WTC11 (cell line): ENCODE measurements around the gene ALDOB. TPM values are rescaled to one million over a fixed set of nuclear protein-coding genes. Genes with fewer than 3 reads are reported as not detected.

Experiments
- AR ChIP-seq: fragments of 250-450 bp; sonication (Bioruptor Pico); IDR thresholded peaks from 2 replicates; pipeline ENCODE4 v1.9.0; 2021; ENCODE audit warnings: mild to moderate bottlenecking
- ATF2 ChIP-seq: sonication (generic); formaldehyde crosslinking; IDR thresholded peaks from 2 replicates; pipeline ENCODE4 v1.8.1; 2022; ENCODE audit warnings: low read depth, missing genetic modification reagents, borderline replicate concordance
- ATF3 ChIP-seq: sonication (generic); formaldehyde crosslinking; conservative IDR thresholded peaks from 2 replicates; pipeline ENCODE4 v1.8.1; 2022; ENCODE audit warnings: mild to moderate bottlenecking, missing genetic modification reagents
- CREM ChIP-seq: sonication (generic); formaldehyde crosslinking; IDR thresholded peaks from 2 replicates; pipeline ENCODE4 v1.8.1; 2022; ENCODE audit warnings: mild to moderate bottlenecking, missing genetic modification reagents, moderate library complexity
- IRF2 ChIP-seq: sonication (generic); formaldehyde crosslinking; IDR thresholded peaks from 2 replicates; pipeline ENCODE4 v1.8.0; 2022; ENCODE audit warnings: low read depth, missing genetic modification reagents, borderline replicate concordance
- JUN ChIP-seq: sonication (generic); formaldehyde crosslinking; IDR thresholded peaks from 2 replicates; pipeline ENCODE4 v1.8.0; 2023; ENCODE audit warnings: mild to moderate bottlenecking, missing genetic modification reagents
- KAT7 ChIP-seq: sonication (generic); formaldehyde crosslinking; IDR thresholded peaks from 2 replicates; pipeline ENCODE4 v1.8.1; 2023; ENCODE audit warnings: missing genetic modification reagents, mild to moderate bottlenecking, borderline replicate concordance
- MAX ChIP-seq: sonication (generic); formaldehyde crosslinking; IDR thresholded peaks from 2 replicates; pipeline ENCODE4 v1.8.0; 2022; ENCODE audit warnings: mild to moderate bottlenecking, missing genetic modification reagents
- NFYB ChIP-seq: sonication (generic); formaldehyde crosslinking; conservative IDR thresholded peaks from 2 replicates; pipeline ENCODE4 v1.8.0; 2022; ENCODE audit warnings: low read depth, missing genetic modification reagents
- RELA ChIP-seq: sonication (generic); formaldehyde crosslinking; IDR thresholded peaks from 2 replicates; pipeline ENCODE4 v1.8.1; 2022; ENCODE audit warnings: missing genetic modification reagents, mild to moderate bottlenecking, borderline replicate concordance
- TEAD1 ChIP-seq: sonication (generic); formaldehyde crosslinking; IDR thresholded peaks from 2 replicates; pipeline ENCODE4 v1.8.0; 2022; ENCODE audit warnings: mild to moderate bottlenecking, missing genetic modification reagents
- ZNF121 ChIP-seq: sonication (generic); formaldehyde crosslinking; IDR thresholded peaks from 2 replicates; pipeline ENCODE4 v1.8.0; 2023; ENCODE audit warnings: missing genetic modification reagents
- ZNF396 ChIP-seq: fragments of 250-450 bp; sonication (Bioruptor Pico); IDR thresholded peaks from 2 replicates; pipeline ENCODE4 v1.8.0; 2021; ENCODE audit warnings: mild to moderate bottlenecking, moderate library complexity, borderline replicate concordance
- total RNA-seq: library from RNA; stranded (reverse); gene quantifications from 3 replicates; pipeline ENCODE4 v1.2.3, GENCODE V29; 2021
- TF ChIP-seq, protein P1 (sequence below): sonication (generic); formaldehyde crosslinking; IDR thresholded peaks from 2 replicates; pipeline ENCODE4 v1.8.0; 2023; ENCODE audit warnings: missing genetic modification reagents, mild to moderate bottlenecking, borderline replicate concordance
- TF ChIP-seq, protein P2 (sequence below): sonication (generic); formaldehyde crosslinking; IDR thresholded peaks from 2 replicates; pipeline ENCODE4 v1.8.1; 2022; ENCODE audit warnings: low read depth, mild to moderate bottlenecking, moderate library complexity, missing genetic modification reagents, borderline replicate concordance
- TF ChIP-seq, protein P3 (sequence below): sonication (generic); formaldehyde crosslinking; IDR thresholded peaks from 2 replicates; pipeline ENCODE4 v1.8.1; 2023; ENCODE audit warnings: mild to moderate bottlenecking, missing genetic modification reagents, borderline replicate concordance
- TF ChIP-seq, protein P4 (sequence below): sonication (generic); formaldehyde crosslinking; IDR thresholded peaks from 2 replicates; pipeline ENCODE4 v1.8.1; 2022; ENCODE audit warnings: mild to moderate bottlenecking, missing genetic modification reagents, moderate library complexity, borderline replicate concordance
- TF ChIP-seq, protein P5 (sequence below): sonication (generic); formaldehyde crosslinking; IDR thresholded peaks from 2 replicates; pipeline ENCODE4 v1.8.1; 2023; ENCODE audit warnings: mild to moderate bottlenecking, missing genetic modification reagents

ALDOB gene
- total RNA-seq, 1 experiment from 2014 or later, result 0.94 TPM

DNA sequence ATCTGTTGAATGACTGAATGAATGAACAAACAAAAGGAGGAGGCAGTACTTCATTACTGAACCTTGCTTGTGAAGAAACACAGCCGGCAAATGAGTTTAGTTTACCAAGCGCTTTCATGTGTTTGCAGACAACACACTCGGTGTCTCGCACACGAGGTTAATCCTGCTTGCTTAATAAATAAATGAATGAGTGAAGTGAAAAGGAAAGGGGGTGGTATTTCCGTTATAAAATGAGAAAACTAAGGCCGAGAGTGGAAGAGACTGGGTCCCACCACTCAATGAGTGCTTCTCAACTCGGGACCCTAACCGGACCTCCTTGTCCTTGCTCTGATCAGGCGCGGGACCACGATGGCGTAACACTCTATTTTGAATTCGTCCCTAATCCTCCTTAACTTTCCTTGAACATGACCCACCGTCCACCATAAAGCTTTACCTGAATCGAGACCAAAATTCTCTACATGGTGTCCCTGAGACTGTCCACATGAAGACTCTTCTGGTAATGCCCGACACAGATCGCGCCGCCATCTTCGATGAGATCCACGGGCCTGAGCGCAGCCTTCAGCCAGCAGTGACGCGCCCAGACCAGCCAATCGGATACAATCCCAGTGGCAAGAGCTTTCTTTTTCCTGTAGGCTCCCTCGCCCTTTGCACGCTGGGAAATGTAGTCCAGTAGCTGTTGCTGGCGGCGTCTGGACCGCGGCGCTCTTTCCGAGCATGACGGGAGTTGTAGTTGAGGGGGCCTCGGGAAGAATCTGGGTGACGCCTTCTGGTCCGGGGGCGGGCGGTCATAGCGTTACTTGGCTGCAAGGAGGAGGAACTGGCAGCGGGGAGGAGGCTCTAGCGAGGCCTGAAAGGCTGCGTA, 37.3 kb downstream of the ALDOB start, which contains the start of the genes MRPL50 and ZNF189 (continued):
- TF ChIP-seq, protein P1, sequence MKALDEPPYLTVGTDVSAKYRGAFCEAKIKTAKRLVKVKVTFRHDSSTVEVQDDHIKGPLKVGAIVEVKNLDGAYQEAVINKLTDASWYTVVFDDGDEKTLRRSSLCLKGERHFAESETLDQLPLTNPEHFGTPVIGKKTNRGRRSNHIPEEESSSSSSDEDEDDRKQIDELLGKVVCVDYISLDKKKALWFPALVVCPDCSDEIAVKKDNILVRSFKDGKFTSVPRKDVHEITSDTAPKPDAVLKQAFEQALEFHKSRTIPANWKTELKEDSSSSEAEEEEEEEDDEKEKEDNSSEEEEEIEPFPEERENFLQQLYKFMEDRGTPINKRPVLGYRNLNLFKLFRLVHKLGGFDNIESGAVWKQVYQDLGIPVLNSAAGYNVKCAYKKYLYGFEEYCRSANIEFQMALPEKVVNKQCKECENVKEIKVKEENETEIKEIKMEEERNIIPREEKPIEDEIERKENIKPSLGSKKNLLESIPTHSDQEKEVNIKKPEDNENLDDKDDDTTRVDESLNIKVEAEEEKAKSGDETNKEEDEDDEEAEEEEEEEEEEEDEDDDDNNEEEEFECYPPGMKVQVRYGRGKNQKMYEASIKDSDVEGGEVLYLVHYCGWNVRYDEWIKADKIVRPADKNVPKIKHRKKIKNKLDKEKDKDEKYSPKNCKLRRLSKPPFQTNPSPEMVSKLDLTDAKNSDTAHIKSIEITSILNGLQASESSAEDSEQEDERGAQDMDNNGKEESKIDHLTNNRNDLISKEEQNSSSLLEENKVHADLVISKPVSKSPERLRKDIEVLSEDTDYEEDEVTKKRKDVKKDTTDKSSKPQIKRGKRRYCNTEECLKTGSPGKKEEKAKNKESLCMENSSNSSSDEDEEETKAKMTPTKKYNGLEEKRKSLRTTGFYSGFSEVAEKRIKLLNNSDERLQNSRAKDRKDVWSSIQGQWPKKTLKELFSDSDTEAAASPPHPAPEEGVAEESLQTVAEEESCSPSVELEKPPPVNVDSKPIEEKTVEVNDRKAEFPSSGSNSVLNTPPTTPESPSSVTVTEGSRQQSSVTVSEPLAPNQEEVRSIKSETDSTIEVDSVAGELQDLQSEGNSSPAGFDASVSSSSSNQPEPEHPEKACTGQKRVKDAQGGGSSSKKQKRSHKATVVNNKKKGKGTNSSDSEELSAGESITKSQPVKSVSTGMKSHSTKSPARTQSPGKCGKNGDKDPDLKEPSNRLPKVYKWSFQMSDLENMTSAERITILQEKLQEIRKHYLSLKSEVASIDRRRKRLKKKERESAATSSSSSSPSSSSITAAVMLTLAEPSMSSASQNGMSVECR, result 0 out of 2 replicates have a peak, but pooled peaks have one; percentile 28
- TF ChIP-seq RELA (CRISPR knock-in tag) (no peak), JUN (no peak), ATF2 (no peak), ZNF396 (no peak), NFYB (peak; percentile 77), TEAD1 (CRISPR knock-in tag) (peak; percentile 63; the same call in 1 of the 2 replicates), AR (0 out of 2 replicates have a peak, but pooled peaks have one; percentile 31), IRF2 (no peak), MAX (CRISPR knock-in tag) (peak; percentile 61; the same call in 1 of the 2 replicates), KAT7 (no peak; the same call in 1 of the 2 replicates), ATF3 (CRISPR knock-in tag) (no peak), CREM (CRISPR knock-in tag) (peak; percentile 64; the same call in 1 of the 2 replicates), ZNF121 (no peak)
- TF ChIP-seq, protein P2, sequence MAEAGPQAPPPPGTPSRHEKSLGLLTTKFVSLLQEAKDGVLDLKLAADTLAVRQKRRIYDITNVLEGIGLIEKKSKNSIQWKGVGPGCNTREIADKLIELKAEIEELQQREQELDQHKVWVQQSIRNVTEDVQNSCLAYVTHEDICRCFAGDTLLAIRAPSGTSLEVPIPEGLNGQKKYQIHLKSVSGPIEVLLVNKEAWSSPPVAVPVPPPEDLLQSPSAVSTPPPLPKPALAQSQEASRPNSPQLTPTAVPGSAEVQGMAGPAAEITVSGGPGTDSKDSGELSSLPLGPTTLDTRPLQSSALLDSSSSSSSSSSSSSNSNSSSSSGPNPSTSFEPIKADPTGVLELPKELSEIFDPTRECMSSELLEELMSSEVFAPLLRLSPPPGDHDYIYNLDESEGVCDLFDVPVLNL (CRISPR knock-in tag), result no peak
- TF ChIP-seq, protein P3, sequence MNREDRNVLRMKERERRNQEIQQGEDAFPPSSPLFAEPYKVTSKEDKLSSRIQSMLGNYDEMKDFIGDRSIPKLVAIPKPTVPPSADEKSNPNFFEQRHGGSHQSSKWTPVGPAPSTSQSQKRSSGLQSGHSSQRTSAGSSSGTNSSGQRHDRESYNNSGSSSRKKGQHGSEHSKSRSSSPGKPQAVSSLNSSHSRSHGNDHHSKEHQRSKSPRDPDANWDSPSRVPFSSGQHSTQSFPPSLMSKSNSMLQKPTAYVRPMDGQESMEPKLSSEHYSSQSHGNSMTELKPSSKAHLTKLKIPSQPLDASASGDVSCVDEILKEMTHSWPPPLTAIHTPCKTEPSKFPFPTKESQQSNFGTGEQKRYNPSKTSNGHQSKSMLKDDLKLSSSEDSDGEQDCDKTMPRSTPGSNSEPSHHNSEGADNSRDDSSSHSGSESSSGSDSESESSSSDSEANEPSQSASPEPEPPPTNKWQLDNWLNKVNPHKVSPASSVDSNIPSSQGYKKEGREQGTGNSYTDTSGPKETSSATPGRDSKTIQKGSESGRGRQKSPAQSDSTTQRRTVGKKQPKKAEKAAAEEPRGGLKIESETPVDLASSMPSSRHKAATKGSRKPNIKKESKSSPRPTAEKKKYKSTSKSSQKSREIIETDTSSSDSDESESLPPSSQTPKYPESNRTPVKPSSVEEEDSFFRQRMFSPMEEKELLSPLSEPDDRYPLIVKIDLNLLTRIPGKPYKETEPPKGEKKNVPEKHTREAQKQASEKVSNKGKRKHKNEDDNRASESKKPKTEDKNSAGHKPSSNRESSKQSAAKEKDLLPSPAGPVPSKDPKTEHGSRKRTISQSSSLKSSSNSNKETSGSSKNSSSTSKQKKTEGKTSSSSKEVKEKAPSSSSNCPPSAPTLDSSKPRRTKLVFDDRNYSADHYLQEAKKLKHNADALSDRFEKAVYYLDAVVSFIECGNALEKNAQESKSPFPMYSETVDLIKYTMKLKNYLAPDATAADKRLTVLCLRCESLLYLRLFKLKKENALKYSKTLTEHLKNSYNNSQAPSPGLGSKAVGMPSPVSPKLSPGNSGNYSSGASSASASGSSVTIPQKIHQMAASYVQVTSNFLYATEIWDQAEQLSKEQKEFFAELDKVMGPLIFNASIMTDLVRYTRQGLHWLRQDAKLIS (CRISPR knock-in tag), result no peak
- TF ChIP-seq, protein P4, sequence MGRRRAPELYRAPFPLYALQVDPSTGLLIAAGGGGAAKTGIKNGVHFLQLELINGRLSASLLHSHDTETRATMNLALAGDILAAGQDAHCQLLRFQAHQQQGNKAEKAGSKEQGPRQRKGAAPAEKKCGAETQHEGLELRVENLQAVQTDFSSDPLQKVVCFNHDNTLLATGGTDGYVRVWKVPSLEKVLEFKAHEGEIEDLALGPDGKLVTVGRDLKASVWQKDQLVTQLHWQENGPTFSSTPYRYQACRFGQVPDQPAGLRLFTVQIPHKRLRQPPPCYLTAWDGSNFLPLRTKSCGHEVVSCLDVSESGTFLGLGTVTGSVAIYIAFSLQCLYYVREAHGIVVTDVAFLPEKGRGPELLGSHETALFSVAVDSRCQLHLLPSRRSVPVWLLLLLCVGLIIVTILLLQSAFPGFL (CRISPR knock-in tag), result no peak
- TF ChIP-seq, protein P5, sequence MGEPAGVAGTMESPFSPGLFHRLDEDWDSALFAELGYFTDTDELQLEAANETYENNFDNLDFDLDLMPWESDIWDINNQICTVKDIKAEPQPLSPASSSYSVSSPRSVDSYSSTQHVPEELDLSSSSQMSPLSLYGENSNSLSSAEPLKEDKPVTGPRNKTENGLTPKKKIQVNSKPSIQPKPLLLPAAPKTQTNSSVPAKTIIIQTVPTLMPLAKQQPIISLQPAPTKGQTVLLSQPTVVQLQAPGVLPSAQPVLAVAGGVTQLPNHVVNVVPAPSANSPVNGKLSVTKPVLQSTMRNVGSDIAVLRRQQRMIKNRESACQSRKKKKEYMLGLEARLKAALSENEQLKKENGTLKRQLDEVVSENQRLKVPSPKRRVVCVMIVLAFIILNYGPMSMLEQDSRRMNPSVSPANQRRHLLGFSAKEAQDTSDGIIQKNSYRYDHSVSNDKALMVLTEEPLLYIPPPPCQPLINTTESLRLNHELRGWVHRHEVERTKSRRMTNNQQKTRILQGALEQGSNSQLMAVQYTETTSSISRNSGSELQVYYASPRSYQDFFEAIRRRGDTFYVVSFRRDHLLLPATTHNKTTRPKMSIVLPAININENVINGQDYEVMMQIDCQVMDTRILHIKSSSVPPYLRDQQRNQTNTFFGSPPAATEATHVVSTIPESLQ (CRISPR knock-in tag), result no peak
